ENCODE data around the gene ARHGAP18.

The ARHGAP18 gene

DNA sequence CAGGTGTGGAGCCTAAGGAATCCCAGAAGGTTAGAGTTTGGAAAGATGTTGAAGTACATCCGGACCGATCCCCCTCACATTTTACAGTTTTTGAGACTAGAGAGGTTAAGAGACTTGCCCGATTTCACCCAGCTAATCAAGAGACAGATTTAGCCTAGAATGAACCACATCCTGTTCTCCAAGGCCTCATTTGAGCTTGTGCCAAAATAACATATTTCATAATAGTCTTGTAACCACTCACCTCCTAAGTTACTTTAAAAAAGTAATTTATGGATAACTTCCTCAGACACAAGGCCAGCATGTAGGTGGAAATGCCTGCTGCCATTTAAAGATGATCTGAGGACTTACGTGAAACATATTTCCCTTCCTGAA lies 39.8 kb upstream of the ARHGAP18 start:
- Histone ChIP-seq H3K9me2 (replicated peaks; ENCODE audit: insufficient read depth, low read length) (no peaks in the 10 kb centered on the region), H4K20me1 (ENCODE audit: low read depth, low read length) (no peaks in the 10 kb centered on the region), H3K27me3 (ENCODE audit: low read length) (no peaks in the 10 kb centered on the region), H3K79me2 (ENCODE audit: insufficient read depth, low read length) (no peaks in the 10 kb centered on the region), H3F3A (ENCODE audit: insufficient read depth) (no peaks in the 10 kb centered on the region), H3K9ac (ENCODE audit: low read length) (no peak overlapping the region), H3K9me3 (ENCODE audit: insufficient read depth, low read length) (no peaks in the 10 kb centered on the region), H3K27ac (ENCODE audit: low read depth, low read length) (no peak overlapping the region), H3K4me2 (ENCODE audit: low read depth, low read length, poor library complexity, severe bottlenecking) (no peak overlapping the region), H3K36me3 (ENCODE audit: low read length) (no peaks in the 10 kb centered on the region), H2AFZ (ENCODE audit: low read depth, low read length, severe bottlenecking) (no peak overlapping the region), H3K4me3 (ENCODE audit: insufficient read depth, low read length, poor library complexity, severe bottlenecking) (no peak overlapping the region)
- no peak for TF ChIP-seq EZH2phosphoT487 (conservative IDR thresholded peaks at IDR 0.05; ENCODE audit: low read length)
- TF ChIP-seq, protein P1, sequence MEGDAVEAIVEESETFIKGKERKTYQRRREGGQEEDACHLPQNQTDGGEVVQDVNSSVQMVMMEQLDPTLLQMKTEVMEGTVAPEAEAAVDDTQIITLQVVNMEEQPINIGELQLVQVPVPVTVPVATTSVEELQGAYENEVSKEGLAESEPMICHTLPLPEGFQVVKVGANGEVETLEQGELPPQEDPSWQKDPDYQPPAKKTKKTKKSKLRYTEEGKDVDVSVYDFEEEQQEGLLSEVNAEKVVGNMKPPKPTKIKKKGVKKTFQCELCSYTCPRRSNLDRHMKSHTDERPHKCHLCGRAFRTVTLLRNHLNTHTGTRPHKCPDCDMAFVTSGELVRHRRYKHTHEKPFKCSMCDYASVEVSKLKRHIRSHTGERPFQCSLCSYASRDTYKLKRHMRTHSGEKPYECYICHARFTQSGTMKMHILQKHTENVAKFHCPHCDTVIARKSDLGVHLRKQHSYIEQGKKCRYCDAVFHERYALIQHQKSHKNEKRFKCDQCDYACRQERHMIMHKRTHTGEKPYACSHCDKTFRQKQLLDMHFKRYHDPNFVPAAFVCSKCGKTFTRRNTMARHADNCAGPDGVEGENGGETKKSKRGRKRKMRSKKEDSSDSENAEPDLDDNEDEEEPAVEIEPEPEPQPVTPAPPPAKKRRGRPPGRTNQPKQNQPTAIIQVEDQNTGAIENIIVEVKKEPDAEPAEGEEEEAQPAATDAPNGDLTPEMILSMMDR (IDR thresholded peaks at IDR 0.05; ENCODE audit: insufficient read depth, low read length, poor library complexity, severe bottlenecking) = no peak

DNA sequence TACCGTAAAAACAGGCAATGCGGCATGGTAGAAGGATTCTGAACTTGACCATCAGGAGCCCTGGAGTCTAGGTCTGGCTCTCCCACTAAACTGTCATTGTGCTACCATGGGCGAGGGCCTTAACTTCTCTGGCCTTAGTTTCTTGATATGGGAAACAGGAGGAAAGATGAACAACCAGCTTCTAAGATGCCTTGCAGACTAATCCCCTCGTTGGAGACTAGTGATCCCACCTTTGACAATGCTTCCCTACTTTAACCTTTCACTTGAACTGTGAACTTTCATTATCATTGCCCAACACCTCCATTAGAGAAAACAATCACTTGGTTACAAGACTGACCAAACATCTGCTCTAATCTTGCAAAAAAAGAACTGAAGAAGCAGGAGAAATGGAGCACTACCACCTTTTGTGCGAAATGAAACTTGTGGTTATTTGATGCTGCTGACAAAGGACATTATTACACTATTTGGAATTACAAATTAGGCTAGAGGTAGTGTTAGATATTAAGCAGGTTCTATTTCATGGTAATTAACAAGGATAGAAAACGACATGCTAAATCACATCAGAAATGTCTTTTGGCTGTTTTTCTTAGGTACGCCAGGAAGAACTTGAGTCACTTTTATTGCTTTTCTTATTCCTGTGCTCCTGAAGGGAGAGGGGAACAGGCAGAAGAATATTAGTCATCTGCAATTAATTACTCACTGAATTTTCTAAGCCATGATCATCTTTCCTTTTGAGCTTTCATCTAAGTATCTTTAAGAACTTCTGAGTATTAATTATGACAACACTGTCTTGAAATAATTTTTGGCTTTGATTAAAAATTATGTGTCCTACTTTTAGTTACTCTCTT lies 39.1 kb upstream of the ARHGAP18 start:
- no peak for TF ChIP-seq EZH2phosphoT487 (conservative IDR thresholded peaks at IDR 0.05; ENCODE audit: low read length)
- TF ChIP-seq, protein P1 (IDR thresholded peaks at IDR 0.05; ENCODE audit: insufficient read depth, low read length, poor library complexity, severe bottlenecking) = no peak
- Histone ChIP-seq H3K27ac (ENCODE audit: low read depth, low read length) (no peak overlapping the region), H3K27me3 (ENCODE audit: low read length) (no peaks in the 10 kb centered on the region), H3K9me2 (replicated peaks; ENCODE audit: insufficient read depth, low read length) (no peaks in the 10 kb centered on the region), H3K4me3 (ENCODE audit: insufficient read depth, low read length, poor library complexity, severe bottlenecking) (no peak overlapping the region), H3K36me3 (ENCODE audit: low read length) (no peaks in the 10 kb centered on the region), H3F3A (ENCODE audit: insufficient read depth) (no peaks in the 10 kb centered on the region), H3K79me2 (ENCODE audit: insufficient read depth, low read length) (no peaks in the 10 kb centered on the region), H3K9ac (ENCODE audit: low read length) (no peak overlapping the region), H4K20me1 (ENCODE audit: low read depth, low read length) (no peaks in the 10 kb centered on the region), H3K4me2 (ENCODE audit: low read depth, low read length, poor library complexity, severe bottlenecking) (no peak overlapping the region), H3K9me3 (ENCODE audit: insufficient read depth, low read length) (no peaks in the 10 kb centered on the region), H2AFZ (ENCODE audit: low read depth, low read length, severe bottlenecking) (no peak overlapping the region)

DNA sequence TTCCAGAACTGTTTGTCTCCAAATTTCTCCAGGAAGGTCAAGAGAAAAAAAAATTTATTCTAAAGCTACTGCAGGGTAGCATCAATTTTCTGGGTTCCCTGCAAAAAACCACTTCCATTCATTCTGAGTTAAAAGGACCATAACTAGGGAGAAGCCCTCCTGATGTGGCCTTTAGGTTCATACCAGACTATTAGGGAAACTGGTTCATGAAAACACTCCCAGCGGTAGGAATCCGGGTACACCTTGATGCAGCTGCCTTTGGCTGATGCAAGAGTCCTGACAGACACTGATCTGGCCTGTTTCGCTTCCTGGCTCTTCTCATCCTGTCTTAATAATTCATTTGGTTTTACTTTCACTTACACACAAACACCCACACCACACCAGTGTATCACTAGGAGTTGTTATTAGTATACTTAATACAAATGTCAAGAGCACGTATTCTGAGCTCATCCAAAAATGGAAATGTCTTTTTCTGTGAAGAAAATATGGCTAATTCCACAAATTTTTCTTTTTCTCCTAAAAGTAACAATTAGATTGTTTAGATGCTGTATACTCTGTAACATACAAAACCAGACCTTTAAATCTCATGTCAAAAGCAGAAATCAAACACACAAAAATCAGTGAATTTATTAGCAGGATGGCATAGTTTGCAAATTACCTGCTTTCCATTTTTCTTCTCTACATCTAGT lies 38.4 kb upstream of the ARHGAP18 start:
- H4K20me1 ChIP-seq (ENCODE audit: low read depth, low read length) = no peaks in the 10 kb centered on the region
- no peaks in the 10 kb centered on the region for H3K9me2 ChIP-seq (replicated peaks; ENCODE audit: insufficient read depth, low read length)
- no peak for TF ChIP-seq EZH2phosphoT487 (conservative IDR thresholded peaks at IDR 0.05; ENCODE audit: low read length)
- TF ChIP-seq, protein P1 (IDR thresholded peaks at IDR 0.05; ENCODE audit: insufficient read depth, low read length, poor library complexity, severe bottlenecking) = no peak
- H3K4me2 ChIP-seq (ENCODE audit: low read depth, low read length, poor library complexity, severe bottlenecking) = no peak overlapping the region
- no peaks in the 10 kb centered on the region for H3K9me3 ChIP-seq (ENCODE audit: insufficient read depth, low read length)
- no peak overlapping the region for H3K27ac ChIP-seq (ENCODE audit: low read depth, low read length)
- no peak overlapping the region for H2AFZ ChIP-seq (ENCODE audit: low read depth, low read length, severe bottlenecking)
- H3K9ac ChIP-seq (ENCODE audit: low read length) = no peak overlapping the region
- H3K36me3 ChIP-seq (ENCODE audit: low read length) = no peaks in the 10 kb centered on the region
- H3K27me3 ChIP-seq (ENCODE audit: low read length) = no peaks in the 10 kb centered on the region
- H3K79me2 ChIP-seq (ENCODE audit: insufficient read depth, low read length) = no peaks in the 10 kb centered on the region
- no peak overlapping the region for H3K4me3 ChIP-seq (ENCODE audit: insufficient read depth, low read length, poor library complexity, severe bottlenecking)
- no peaks in the 10 kb centered on the region for H3F3A ChIP-seq (ENCODE audit: insufficient read depth)

All from SU-DHL-6 (cell line).